Effector memory CD8-positive, alpha-beta T cell (primary cell): ENCODE data around the gene CHMP3.
"Not testable (repeated sequence)": the region's sequence is repeated elsewhere in the genome, so short reads cannot be mapped to it uniquely, and the experiment has no call there.

Experiments
- ATAC-seq: fragments of 150-1000 bp; cut with Tn5 transposase; replicated peaks from 2 replicates; pipeline ENCODE4 v1.10.0; 2021; ENCODE audit warnings: mild to moderate bottlenecking, moderate library complexity
- DNase-seq, 3 experiments: peaks; one replicate each; pipeline ENCODE4 v3.0.0; 2021
- H3K27ac Mint-ChIP-seq, 2 donors: one replicate each; pipeline ENCODE4 v1.8.0; 2022; ENCODE audit warnings: mild to moderate bottlenecking in 2 of 2, mixed read lengths in 2 of 2, moderate library complexity in 2 of 2
- H3K27me3 Mint-ChIP-seq, 2 donors: one replicate each; pipeline ENCODE4 v1.8.0; 2022; ENCODE audit warnings: mixed read lengths in 2 of 2
- H3K36me3 Mint-ChIP-seq: one replicate; pipeline ENCODE4 v1.8.0; 2022; ENCODE audit warnings: mild to moderate bottlenecking, moderate library complexity, mixed read lengths; ENCODE audit not compliant: insufficient read depth
- H3K4me1 Mint-ChIP-seq, 2 donors: one replicate each; pipeline ENCODE4 v1.8.0; 2022; ENCODE audit warnings: low read depth in 2 of 2, mixed read lengths in 2 of 2
- H3K4me3 Mint-ChIP-seq, 2 donors: one replicate each; pipeline ENCODE4 v1.8.0; 2022; ENCODE audit warnings: mild to moderate bottlenecking in 2 of 2, mixed read lengths in 2 of 2, moderate library complexity in 2 of 2
- H3K9me3 Mint-ChIP-seq, 2 donors: one replicate each; pipeline ENCODE4 v1.8.0; 2022; ENCODE audit warnings: mixed read lengths in 2 of 2
- total RNA-seq, 9 experiments: gene quantifications; one replicate each; lab custom pipeline; 2026; lab: John Stamatoyannopoulos, UW

CHMP3 gene
- total RNA-seq, result 20.8 to 49.6 (median 33.0) reads per million in 9 experiments

DNA sequence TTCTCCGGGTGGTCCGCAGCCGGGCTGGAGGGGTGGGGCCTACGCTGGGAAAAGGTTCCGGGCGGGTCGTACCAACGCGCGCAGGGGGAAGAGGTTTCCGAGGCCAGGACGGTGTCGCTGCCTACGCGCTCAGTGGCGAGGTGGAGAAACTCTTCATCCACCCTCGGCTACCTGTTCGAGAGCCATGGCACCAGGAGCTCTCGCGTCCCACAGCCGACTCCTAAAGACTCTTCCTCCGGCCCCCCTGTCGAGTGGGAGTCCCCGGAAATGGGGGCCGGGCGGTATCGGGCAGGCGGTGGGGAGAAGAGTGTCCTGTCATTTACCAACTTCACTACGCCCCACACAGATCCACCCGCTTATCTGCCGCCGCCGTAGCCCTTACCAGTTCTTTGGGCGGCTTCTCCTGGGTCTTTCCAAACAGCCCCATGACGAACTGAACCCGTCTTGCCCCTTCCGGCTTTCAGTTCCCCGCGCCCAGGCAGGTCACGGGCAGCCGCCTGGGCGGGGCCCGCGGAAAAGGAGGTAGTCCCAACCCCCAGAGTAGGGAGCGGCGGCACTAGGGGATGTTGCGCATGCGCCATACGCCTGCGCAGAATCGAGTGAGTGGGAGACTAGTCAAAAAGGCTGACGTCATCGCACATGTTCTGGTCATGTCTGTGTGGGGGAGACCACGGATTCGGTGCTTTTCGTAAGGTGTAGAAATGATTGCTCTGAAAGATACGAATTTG is at the start of gene CHMP3:
Gene CHMP3 (minus strand): TSS at position 522 of the 728 bp plus-strand sequence. CDS start 95 bp downstream, at position 427.
- peak; percentile 84 for ATAC-seq
- Mint-ChIP-seq H3K4me1 (peaks cover 24 to 27% of the 10 kb centered on the region in 2 donors), H3K36me3 (peaks cover 13% of the 10 kb centered on the region), H3K9me3 (no peaks in the 10 kb centered on the region), H3K4me3 (peak within 1 kb of the TSS; percentile 92 to 97), H3K27ac (peak within 1 kb of the TSS; percentile 98 to 99), H3K27me3 (peaks cover 26 to 28% of the 10 kb centered on the region in 2 donors)
- peak; percentile 95 for DNase-seq

DNA sequence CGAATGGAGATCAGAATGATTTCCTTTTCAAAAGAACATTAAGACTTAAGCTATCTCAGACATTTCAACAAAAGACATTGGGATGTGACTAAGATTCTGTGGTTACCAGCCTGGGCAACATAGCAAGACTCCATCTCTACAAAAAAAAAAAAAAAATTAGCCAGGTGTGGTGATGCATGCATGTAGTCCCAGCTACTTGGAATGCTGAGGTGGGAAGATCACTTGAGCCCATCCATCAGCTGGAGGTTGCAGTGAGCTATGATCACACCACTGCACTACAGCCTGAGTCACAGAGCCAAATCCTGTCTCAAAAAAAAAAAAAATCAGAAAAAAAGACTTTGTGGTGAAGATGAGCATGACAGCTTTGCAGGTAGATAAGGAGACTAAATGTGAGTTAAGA is 47.6 kb upstream of the CHMP3 start:
- Mint-ChIP-seq H3K4me3 (no peak overlapping the region), H3K4me1 (peaks cover 0 to 20% of the 10 kb centered on the region in 2 donors), H3K9me3 (no peaks in the 10 kb centered on the region), H3K27ac (peak overlapping the region in 1 of 2 donors; percentile 39), H3K36me3 (peaks cover 41% of the 10 kb centered on the region), H3K27me3 (no peaks in the 10 kb centered on the region)
- ATAC-seq, result no peak
- DNase-seq, result no peak

- H3K27ac Mint-ChIP-seq, result peak overlapping the region; percentile 9 to 11
- no peaks in the 10 kb centered on the region for H3K9me3 Mint-ChIP-seq
- H3K4me1 Mint-ChIP-seq, result peaks cover 0 to 23% of the 10 kb centered on the region in 2 donors
- H3K36me3 Mint-ChIP-seq, result peaks cover 48% of the 10 kb centered on the region
- DNase-seq, result no peak
- no peaks in the 10 kb centered on the region for H3K27me3 Mint-ChIP-seq
- no peak for ATAC-seq
- no peak overlapping the region for H3K4me3 Mint-ChIP-seq
Measured at GRCh38 chr2:86608832-86609410, 45.7 kb upstream of the CHMP3 start.

GRCh38 chr2:86603905-86604304 is 40.7 kb upstream of the CHMP3 start:
- Mint-ChIP-seq H3K27ac (peak overlapping the region; percentile 7 to 23), H3K27me3 (no peaks in the 10 kb centered on the region), H3K4me3 (no peak overlapping the region), H3K9me3 (no peaks in the 10 kb centered on the region), H3K4me1 (peaks cover 0 to 7% of the 10 kb centered on the region in 2 donors), H3K36me3 (peaks cover 31% of the 10 kb centered on the region)
- no peak for ATAC-seq
- no peak for DNase-seq

DNA sequence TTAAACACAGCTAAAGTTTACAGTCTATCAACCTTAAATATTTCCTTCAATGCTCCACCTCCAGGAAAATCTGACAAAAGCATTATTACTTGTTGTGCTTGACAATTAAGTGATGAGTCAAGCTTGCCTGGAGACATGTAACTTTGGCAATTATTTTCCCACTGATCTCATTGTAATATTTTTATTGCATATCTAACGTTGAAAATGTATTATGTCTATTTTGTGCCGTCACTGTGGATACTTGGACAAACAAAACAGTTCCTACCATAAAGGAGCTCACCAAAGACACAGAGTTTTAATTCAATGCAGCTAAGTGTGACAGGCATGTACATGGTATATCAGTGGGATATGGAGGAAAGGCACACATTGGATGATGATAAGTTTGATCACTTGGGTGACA is 35.7 kb upstream of the CHMP3 start:
- Mint-ChIP-seq H3K27me3 (peaks cover 5 to 7% of the 10 kb centered on the region in 2 donors), H3K4me3 (no peak overlapping the region), H3K27ac (no peak overlapping the region), H3K36me3 (peaks cover 5% of the 10 kb centered on the region), H3K9me3 (no peaks in the 10 kb centered on the region), H3K4me1 (no peaks in the 10 kb centered on the region)
- ATAC-seq, result no peak
- DNase-seq, result no peak

DNA sequence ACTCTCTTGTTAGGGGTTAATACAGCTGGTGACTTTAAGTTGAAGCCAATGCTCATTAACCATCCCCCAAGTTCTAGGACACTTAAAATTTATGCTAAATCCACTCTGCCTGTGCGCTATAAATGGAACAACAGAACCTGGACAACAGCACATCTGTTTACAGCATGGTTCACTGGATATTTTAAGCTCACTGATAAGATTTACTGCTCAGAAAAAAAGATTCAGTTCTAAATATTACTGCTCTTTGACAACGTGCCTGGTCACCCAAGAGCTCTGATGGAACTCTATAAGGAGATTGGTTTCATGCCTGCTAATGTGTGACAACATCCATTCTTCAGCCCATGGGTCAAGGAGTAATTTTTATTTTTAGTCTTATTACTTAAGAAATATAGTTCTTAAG is 32.9 kb upstream of the CHMP3 start:
- Mint-ChIP-seq H3K36me3 (peaks cover 3% of the 10 kb centered on the region), H3K4me3 (no peak overlapping the region), H3K27me3 (peaks cover 20 to 31% of the 10 kb centered on the region in 2 donors), H3K27ac (no peak overlapping the region), H3K4me1 (no peaks in the 10 kb centered on the region), H3K9me3 (no peaks in the 10 kb centered on the region)
- ATAC-seq (no peak), DNase-seq (no peak)

- Mint-ChIP-seq H3K4me1 (no peaks in the 10 kb centered on the region), H3K27me3 (peaks cover 39 to 49% of the 10 kb centered on the region in 2 donors)
Measured at GRCh38 chr2:86593266-86593665, 30.0 kb upstream of the CHMP3 start.

GRCh38 chr2:86592547-86593230 is 29.4 kb upstream of the CHMP3 start:
- ATAC-seq (no peak), DNase-seq (no peak)
- Mint-ChIP-seq H3K9me3 (peaks cover 0 to 4% of the 10 kb centered on the region in 2 donors), H3K36me3 (peaks cover 3% of the 10 kb centered on the region), H3K4me1 (no peaks in the 10 kb centered on the region), H3K4me3 (no peak overlapping the region), H3K27me3 (peaks cover 44 to 49% of the 10 kb centered on the region in 2 donors), H3K27ac (no peak overlapping the region)

More at GRCh38 chr2:86593266-86593665, 30.0 kb upstream of the CHMP3 start:
- Mint-ChIP-seq H3K9me3 (peaks cover 0 to 4% of the 10 kb centered on the region in 2 donors), H3K27ac (no peak overlapping the region), H3K4me3 (no peak overlapping the region), H3K36me3 (peaks cover 3% of the 10 kb centered on the region)
- ATAC-seq (no peak), DNase-seq (no peak)

DNA sequence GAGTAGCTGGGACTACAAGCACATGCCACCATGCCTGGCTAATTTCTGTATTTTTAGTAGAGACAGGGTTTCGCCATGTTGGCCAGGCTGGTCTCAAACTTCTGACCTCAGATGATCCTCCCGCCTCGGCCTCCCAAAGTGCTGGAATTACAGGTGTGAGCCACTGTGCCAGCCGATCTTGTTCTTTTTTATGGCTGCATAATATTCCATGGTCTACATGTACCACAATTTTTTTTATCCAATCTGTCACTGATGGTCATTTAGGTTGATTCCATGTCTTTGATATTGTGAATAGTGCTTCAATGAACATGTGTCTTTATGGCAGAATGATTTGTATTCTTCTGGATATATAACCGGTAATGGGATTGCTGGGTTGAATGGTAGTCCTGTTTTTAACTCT is 26.5 kb upstream of the CHMP3 start:
- not testable (repeated sequence) for H3K4me3 Mint-ChIP-seq, H3K4me1 Mint-ChIP-seq, DNase-seq, H3K27ac Mint-ChIP-seq, H3K36me3 Mint-ChIP-seq, ATAC-seq, H3K9me3 Mint-ChIP-seq
- peaks cover 51 to 64% of the 10 kb centered on the region in 2 donors for H3K27me3 Mint-ChIP-seq

DNA sequence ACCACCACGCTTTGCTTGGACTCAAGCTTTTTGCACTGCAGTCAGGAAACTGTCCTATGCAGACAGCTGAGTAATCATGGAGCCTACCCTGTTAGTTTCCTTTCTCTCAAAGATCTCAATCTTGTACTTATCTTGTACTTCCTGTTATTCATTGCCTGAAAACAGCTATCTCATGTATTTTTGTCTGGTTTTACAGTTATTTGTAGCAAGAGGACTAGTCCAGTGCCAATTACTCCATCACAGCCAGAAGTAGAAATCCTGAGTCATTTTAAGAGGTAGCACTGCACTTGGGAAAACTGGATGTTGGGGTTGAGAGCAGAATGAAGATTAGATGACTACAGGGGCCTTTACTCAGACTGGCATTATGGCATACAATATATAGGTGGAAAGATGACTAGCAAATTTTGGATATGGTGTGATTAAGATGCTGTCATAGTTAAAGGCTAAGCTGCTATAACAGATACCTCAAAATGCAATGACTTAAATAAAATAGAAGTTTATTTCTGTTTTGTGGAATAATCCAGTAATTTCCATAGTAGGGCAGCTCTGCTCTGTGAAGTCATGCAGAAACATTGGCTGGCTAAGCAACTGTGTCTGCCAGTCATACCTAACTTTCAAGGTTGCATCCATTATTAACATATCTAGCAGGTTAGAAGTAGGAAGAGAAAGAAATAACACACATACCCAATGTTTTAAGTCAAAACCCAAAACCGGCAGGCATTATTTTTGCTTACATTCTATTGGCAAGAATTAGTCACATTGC is 21.1 kb upstream of the CHMP3 start:
- Mint-ChIP-seq H3K27me3 (peaks cover 15% of the 10 kb centered on the region in 2 donors), H3K4me3 (no peak overlapping the region), H3K4me1 (peaks cover 5 to 10% of the 10 kb centered on the region in 2 donors), H3K9me3 (no peaks in the 10 kb centered on the region), H3K27ac (peak overlapping the region; percentile 58 to 90), H3K36me3 (no peaks in the 10 kb centered on the region)
- peak; percentile 79 for ATAC-seq
- no peak for DNase-seq

DNA sequence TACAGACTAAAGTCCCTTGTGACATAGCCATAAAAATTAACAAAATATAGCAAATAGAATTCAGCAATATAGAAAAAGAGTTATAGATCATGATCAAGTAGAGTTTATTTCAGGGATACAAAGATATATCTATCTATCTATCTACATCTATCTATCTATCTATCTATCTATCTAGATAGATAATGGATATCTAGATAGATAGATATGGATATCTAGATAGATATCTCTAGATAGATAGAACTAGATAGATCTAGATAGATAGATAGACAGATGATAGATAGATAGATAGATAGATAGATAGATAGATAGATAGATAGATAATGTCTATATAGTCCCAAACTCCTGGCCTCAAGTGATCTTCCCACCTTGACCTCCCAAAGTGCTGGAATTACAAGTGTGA is 17.3 kb upstream of the CHMP3 start:
- H3K4me1 Mint-ChIP-seq, result peaks cover 5 to 10% of the 10 kb centered on the region in 2 donors
- H3K36me3 Mint-ChIP-seq, result no peaks in the 10 kb centered on the region
- H3K27me3 Mint-ChIP-seq, result no peaks in the 10 kb centered on the region
- no peak overlapping the region for H3K4me3 Mint-ChIP-seq
- DNase-seq, result no peak
- no peak overlapping the region for H3K27ac Mint-ChIP-seq
- H3K9me3 Mint-ChIP-seq, result no peaks in the 10 kb centered on the region
- no peak for ATAC-seq

DNA sequence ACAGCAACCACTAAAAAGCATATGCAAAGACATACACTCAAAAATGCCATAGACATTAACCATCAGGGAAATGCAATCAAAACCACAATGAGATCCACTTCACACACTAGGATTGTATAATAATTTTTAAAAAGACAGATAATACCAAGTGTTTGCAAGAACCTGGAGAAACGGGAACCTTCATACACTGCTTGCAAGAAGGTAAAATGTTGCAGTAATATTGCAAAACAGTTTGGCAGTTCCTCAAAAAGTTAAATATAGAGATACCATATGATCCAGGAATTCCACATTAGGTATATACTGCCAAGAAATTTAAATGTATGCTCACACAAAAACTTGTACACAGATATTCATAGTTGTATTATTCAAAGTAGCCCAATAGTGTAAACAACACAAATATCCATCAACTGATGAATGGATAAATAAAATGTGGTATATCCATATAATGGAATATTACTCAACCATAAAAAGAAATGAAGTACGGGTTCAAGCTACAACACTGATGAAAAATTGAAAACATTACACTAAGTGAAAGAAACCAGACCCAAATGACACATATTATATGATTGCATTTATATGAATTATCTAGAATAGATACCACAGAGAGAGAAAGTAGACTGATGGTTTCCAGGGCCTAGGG is 14.7 kb upstream of the CHMP3 start:
- no peaks in the 10 kb centered on the region for H3K4me1 Mint-ChIP-seq
- no peaks in the 10 kb centered on the region for H3K27me3 Mint-ChIP-seq
- H3K36me3 Mint-ChIP-seq, result no peaks in the 10 kb centered on the region
- ATAC-seq (no peak), DNase-seq (no peak)
- no peak overlapping the region for H3K4me3 Mint-ChIP-seq
- H3K27ac Mint-ChIP-seq, result no peak overlapping the region
- H3K9me3 Mint-ChIP-seq, result no peaks in the 10 kb centered on the region

DNA sequence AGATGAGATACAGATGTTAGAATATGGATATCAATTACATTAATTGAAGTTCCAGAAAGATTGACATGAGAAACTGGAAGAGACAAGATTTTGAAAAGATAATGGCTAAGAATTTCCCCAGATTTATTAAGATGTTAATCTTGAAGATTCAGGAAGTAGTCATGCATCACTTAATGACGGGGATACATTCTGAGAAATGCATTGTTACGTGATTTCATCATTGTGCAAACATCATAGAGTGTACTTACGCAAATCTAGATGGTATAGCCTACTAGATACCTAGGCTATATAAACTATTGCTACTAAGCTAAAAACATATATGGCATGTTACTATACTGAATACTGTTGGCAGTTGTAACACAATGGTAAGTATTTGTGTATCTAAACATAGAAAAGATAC is 6.8 kb upstream of the CHMP3 start:
- Mint-ChIP-seq H3K4me3 (no peak overlapping the region), H3K9me3 (no peaks in the 10 kb centered on the region), H3K27ac (no peak overlapping the region), H3K36me3 (no peaks in the 10 kb centered on the region), H3K27me3 (peaks cover 28 to 30% of the 10 kb centered on the region in 2 donors), H3K4me1 (no peaks in the 10 kb centered on the region)
- ATAC-seq (no peak), DNase-seq (no peak)
